Esophagus (tissue), 2 donors: ENCODE measurements around the gene DHCR7. TPM values are rescaled to one million over a fixed set of nuclear protein-coding genes. Genes with fewer than 3 reads are reported as not detected.

Source experiments
- H3K27ac ChIP-seq, 2 donors: one replicate each; pipeline ENCODE4 v1.5.1; 2013; ENCODE audit warnings: low read depth in 2 of 2, mild to moderate bottlenecking in 2 of 2, inconsistent platforms in 1 of 2, low read length in 1 of 2, moderate library complexity in 1 of 2
- H3K27me3 ChIP-seq, 2 donors: one replicate each; pipeline ENCODE4 v1.6.1; 2013; ENCODE audit warnings: low read length in 2 of 2, control low read depth in 1 of 2, mild to moderate bottlenecking in 1 of 2; ENCODE audit not compliant: insufficient read depth in 2 of 2, control insufficient read depth in 1 of 2
- H3K36me3 ChIP-seq, 2 donors: one replicate each; pipeline ENCODE4 v1.6.1; 2013; ENCODE audit warnings: low read length in 1 of 2; ENCODE audit not compliant: control insufficient read depth in 2 of 2, insufficient read depth in 2 of 2
- H3K4me1 ChIP-seq, 2 donors: one replicate each; pipeline ENCODE4 v1.6.1; 2013; ENCODE audit warnings: low read length in 1 of 2; ENCODE audit not compliant: control insufficient read depth in 2 of 2, insufficient read depth in 2 of 2
- H3K4me3 ChIP-seq, 2 donors: one replicate each; pipeline ENCODE4 v1.5.1; 2013; ENCODE audit warnings: low read length in 2 of 2, mild to moderate bottlenecking in 2 of 2, low read depth in 1 of 2, moderate library complexity in 1 of 2
- H3K9me3 ChIP-seq, 2 donors: one replicate each; pipeline ENCODE4 v1.6.1; 2013; ENCODE audit warnings: mild to moderate bottlenecking in 2 of 2, low read depth in 1 of 2, low read length in 1 of 2, moderate library complexity in 1 of 2; ENCODE audit not compliant: control insufficient read depth in 2 of 2, insufficient read depth in 1 of 2
- WGBS, 2 donors: extraction: QIAGEN DNeasy Blood & Tissue Kit; methylation state at CpG; one replicate each; pipeline ENCODE4 v1.1.7; 2013; 5-methylcytosine and 5-hydroxymethylcytosine counted together
- polyA plus RNA-seq, 2 donors: library from polyadenylated mRNA; stranded (reverse); fragments of 200-250 nt; gene quantifications; one replicate each; pipeline ENCODE4 v1.2.3, GENCODE V29; 2013
- donor health status: healthy with polysubstance abuse.
- donor health status: Bipolar disorder and iron deficiency.

DHCR7 gene
- polyA plus RNA-seq, 2 donors = 26.2 to 41.8 TPM

DNA sequence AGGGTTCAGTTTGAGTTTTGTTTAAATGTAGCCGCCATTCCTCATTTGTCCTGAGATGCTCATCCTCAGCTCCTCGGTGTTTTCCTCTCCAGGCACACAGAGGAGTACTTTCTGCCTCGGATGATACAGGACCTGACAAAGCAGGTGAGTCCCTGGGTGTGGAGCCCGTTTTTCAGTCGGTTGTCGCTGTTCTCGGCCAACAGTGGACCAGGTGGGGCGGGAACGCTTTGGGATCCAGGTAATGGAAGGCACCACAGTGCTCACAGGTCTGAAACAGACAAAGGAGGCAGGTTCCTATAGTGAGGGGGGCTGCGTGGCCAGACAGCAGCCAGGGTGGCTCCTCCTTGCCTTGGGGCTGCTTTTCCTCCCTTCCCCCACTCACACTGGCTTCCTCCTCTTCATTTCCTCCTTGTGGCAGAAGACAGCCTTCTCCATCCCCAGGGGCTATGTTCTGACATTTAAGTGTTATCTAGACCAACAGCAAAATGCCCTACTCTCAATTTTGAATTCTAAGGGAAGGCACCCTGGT, 24.2 kb upstream of the DHCR7 start:
- Histone ChIP-seq H3K4me3 (no peak overlapping the region), H3K36me3 (peaks cover 19 to 52% of the 10 kb centered on the region in 2 donors), H3K27me3 (no peaks in the 10 kb centered on the region), H3K9me3 (no peaks in the 10 kb centered on the region), H3K27ac (no peak overlapping the region), H3K4me1 (no peaks in the 10 kb centered on the region)
- WGBS, 2 donors = 91 to 94% methylated on average over 10 of the region's 10 CpGs

DNA sequence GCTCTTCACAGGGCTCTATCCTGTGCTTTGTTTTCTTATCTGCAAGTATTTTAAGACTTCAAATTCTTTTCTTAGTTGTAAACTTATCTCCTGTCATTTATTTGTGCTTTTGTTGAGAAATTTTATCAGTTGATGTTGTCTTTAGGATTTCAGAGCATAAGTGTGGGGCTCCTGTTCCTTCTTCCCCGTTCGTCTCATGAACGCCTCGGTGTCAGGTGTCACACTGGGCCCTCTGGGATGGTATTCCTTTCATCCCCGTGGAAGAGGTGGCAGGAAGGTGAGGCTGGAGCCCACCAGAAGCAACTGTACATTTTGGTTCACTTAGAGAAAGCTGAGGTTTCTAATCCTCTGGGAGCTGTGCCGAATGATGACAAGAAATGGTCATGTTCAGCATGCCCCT, 22.8 kb upstream of the DHCR7 start:
- no peak overlapping the region for H3K4me3 ChIP-seq
- H3K27ac ChIP-seq = no peak overlapping the region
- 62 to 74% methylated on average over 6 of the region's 6 CpGs for WGBS, 2 donors
- no peaks in the 10 kb centered on the region for H3K27me3 ChIP-seq
- H3K36me3 ChIP-seq = peaks cover 9 to 48% of the 10 kb centered on the region in 2 donors
- H3K9me3 ChIP-seq = no peaks in the 10 kb centered on the region
- H3K4me1 ChIP-seq = no peaks in the 10 kb centered on the region

DNA sequence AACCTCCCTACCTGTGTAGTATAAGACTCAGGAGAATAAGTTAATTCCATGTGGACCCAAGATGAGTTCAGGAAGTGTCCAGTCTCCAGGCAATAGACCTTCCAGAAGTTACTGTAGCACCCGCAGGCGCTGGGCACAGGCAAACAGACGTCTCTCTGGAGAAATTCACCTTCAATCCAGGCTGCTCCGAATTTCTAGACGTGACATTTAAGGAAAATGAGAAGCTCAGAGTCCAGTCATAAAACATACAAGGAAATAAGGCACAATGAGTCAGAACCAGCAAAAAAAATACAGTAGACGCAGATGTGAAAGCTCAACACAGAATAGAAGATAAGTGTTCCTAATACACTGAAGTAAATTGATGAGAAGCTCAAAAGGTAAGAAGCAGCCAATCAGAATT, 19.0 kb upstream of the DHCR7 start:
- Histone ChIP-seq H3K36me3 (peaks cover 0 to 34% of the 10 kb centered on the region in 2 donors), H3K4me3 (no peak overlapping the region), H3K27ac (no peak overlapping the region), H3K27me3 (no peaks in the 10 kb centered on the region), H3K9me3 (no peaks in the 10 kb centered on the region), H3K4me1 (no peaks in the 10 kb centered on the region)
- 88 to 94% methylated on average over 6 of the region's 6 CpGs for WGBS, 2 donors

DNA sequence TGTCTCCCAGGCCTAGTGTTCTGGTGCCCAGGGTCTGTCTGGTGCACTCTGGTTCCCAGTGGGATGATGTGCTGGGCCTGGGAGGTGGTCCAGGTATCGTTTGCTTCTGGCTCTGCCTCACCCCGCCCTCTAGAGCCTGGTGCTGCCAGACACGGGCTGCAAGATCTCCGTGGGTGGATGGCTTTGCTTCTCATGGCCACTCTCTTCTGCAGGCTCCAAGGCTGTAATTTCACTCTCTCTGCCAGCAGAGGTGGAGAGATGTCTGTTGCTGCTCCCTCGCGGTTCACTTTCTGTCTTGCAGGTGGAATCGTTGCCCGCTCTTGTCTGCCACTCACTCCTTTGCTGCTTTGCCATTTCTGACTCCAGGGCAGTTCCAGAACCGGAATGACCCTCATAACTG, 18.2 kb upstream of the DHCR7 start:
- no peak overlapping the region for H3K4me3 ChIP-seq
- no peaks in the 10 kb centered on the region for H3K9me3 ChIP-seq
- H3K4me1 ChIP-seq = no peaks in the 10 kb centered on the region
- H3K27me3 ChIP-seq = no peaks in the 10 kb centered on the region
- peaks cover 0 to 32% of the 10 kb centered on the region in 2 donors for H3K36me3 ChIP-seq
- 82 to 85% methylated on average over 9 of the region's 9 CpGs for WGBS, 2 donors
- no peak overlapping the region for H3K27ac ChIP-seq

DNA sequence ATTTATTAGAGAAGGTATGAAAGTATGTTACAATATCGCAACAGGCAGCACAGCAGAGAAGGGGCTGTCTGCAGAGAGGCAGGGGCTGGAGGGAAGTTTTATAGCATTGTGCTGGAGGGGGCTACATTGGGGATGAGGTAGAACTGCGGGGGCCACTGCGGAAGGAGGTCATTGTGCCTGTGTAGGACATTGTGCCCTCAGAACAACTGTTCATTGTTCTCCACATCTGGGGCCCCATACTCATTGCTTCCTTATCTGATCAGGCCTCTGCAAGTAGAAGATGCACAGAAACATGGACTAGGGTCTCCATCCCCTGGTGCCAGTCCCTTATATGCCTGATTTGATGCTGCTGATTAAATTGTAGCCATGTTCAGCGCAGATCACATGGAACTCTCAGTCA, 16.9 kb upstream of the DHCR7 start:
- 97 to 99% methylated on average over 4 of the region's 4 CpGs for WGBS, 2 donors
- H3K9me3 ChIP-seq = no peaks in the 10 kb centered on the region
- H3K27ac ChIP-seq = no peak overlapping the region
- no peaks in the 10 kb centered on the region for H3K27me3 ChIP-seq
- no peak overlapping the region for H3K4me3 ChIP-seq
- H3K4me1 ChIP-seq = no peaks in the 10 kb centered on the region
- peaks cover 0 to 34% of the 10 kb centered on the region in 2 donors for H3K36me3 ChIP-seq

DNA sequence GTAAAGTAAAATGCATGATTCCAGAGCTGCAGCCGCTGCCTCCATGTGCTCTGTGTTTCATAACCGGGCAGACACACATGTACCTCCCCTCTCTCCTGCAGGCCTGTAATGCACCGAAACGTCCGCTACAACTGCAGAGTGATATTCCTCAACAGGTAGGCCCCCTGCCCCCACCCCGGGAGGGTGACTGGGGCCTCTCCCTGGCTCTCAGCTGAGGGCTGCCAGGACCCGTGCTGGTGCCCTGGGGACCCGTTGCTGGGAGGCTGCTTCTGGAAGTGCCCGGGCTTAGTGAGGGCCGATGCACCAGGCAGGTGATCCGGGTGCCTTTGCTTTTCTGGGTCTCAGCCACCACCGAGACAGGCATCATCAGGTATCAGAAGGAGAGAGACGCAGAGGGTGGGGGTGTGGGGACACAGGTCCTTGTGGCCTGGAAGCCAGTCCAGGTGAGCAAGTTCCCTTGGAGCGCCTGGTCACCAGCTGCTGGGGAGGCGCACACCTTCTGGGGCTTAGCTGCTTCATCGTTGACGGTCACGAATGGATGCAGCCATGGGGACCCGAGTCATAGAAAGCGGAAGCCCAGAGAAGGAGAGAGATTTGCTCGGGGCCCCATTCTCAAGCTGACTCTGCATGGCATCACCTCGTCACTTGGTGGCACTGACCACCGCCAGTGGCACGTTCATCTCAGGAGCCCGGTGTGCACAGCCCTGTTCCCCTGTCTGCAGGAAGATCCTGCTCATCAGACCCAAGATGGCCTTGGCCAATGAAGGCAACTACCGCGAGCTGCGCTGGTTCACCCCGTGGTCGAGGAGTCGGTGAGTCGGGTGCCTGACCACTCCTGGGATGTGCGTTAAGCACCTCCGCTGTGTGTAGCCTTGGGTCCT, 15.4 kb upstream of the DHCR7 start:
- no peak overlapping the region for H3K27ac ChIP-seq
- H3K9me3 ChIP-seq = no peaks in the 10 kb centered on the region
- no peaks in the 10 kb centered on the region for H3K27me3 ChIP-seq
- H3K4me1 ChIP-seq = no peaks in the 10 kb centered on the region
- H3K36me3 ChIP-seq = peaks cover 4 to 48% of the 10 kb centered on the region in 2 donors
- no peak overlapping the region for H3K4me3 ChIP-seq
- 94 to 96% methylated on average over 34 of the region's 34 CpGs for WGBS, 2 donors

DNA sequence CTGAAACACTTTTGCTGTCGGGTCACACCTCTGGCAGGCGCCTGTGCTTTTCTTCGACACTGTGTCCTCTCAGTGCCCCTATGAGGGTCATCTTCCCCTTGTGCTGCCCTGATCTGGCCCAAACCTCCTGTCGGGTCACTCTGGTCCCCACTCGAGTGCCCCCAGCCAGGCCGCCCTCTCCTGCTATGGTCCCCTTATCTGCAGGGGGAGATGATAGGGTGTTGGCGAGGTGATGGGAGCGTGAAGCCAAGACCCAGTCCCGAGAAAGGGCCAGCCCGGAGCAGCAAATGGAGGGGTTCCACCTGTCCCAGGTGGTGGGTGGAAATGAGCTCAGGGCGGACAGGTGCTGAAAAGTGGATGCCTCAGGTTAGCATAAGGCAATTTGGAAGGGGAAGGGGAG, 14.5 kb upstream of the DHCR7 start:
- WGBS, 2 donors = 94 to 96% methylated on average over 11 of the region's 11 CpGs
- peaks cover 0 to 3% of the 10 kb centered on the region in 2 donors for H3K4me1 ChIP-seq
- H3K36me3 ChIP-seq = peaks cover 9 to 54% of the 10 kb centered on the region in 2 donors
- no peaks in the 10 kb centered on the region for H3K27me3 ChIP-seq
- no peaks in the 10 kb centered on the region for H3K9me3 ChIP-seq
- H3K4me3 ChIP-seq = no peak overlapping the region
- H3K27ac ChIP-seq = no peak overlapping the region

DNA sequence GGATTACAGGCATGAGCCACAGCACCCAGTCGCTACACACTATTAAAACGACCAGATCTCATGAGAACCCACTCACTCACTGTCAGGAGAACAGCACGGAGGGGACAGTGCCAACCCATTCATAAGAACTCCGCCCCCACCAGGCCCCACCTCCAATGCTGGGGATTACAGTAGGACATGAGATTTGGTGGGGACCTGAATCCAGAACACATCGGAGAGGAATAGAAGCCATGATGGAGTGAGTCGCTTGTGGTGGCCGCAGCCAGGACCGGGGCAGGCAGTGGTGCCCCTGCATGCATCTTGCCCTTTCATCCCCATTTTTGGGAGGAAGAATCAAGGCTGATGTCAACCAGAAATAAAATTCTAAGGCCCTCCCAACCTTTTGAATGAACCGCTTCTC, 13.5 kb upstream of the DHCR7 start:
- peaks cover 11 to 57% of the 10 kb centered on the region in 2 donors for H3K36me3 ChIP-seq
- WGBS, 2 donors = 88 to 90% methylated on average over 9 of the region's 9 CpGs
- H3K4me3 ChIP-seq = no peak overlapping the region
- H3K27me3 ChIP-seq = no peaks in the 10 kb centered on the region
- H3K9me3 ChIP-seq = no peaks in the 10 kb centered on the region
- peaks cover 0 to 3% of the 10 kb centered on the region in 2 donors for H3K4me1 ChIP-seq
- no peak overlapping the region for H3K27ac ChIP-seq

DNA sequence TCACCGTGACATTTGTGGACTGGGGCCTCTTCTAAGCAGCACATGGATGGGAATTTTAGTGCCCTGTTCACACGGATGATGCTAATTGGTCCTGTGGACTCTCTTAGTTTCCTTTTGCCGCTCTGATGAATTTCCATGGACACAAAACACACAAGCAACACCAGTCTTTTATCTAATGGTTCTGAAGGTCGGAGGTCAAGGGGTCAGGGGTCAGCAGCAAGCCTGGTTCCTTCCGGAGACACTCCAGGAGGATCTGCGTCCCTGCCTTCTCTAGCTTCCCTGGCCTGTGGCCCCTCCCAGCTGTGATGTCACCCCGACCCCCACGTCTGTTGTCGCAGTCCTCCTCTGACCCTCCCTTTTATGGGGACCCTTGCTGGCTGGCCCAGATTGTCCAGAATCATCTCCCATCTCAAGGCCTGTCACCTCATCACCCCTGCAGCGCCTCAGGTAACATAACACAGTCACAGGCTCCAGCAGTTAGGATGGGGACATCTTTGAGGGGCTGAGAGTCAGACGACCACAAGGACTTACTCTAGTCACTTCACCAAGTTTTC, 11.7 kb upstream of the DHCR7 start:
- Histone ChIP-seq H3K27me3 (no peaks in the 10 kb centered on the region), H3K36me3 (peaks cover 11 to 58% of the 10 kb centered on the region in 2 donors), H3K27ac (no peak overlapping the region), H3K4me3 (no peak overlapping the region), H3K9me3 (no peaks in the 10 kb centered on the region), H3K4me1 (peaks cover 0 to 3% of the 10 kb centered on the region in 2 donors)
- 79 to 85% methylated on average over 11 of the region's 11 CpGs for WGBS, 2 donors
